Sigmoid colon (tissue), 4 donors: ENCODE data around the gene SOCS7.

Experiments used
- POLR2AphosphoS5 ChIP-seq, 4 donors: sonication (generic); formaldehyde crosslinking; IDR thresholded peaks; one replicate each; pipeline ENCODE4 v1.6.1; 2017; ENCODE audit warnings: antibody characterized with exemption in 4 of 4
- TF ChIP-seq, protein P1 (sequence below), 4 experiments: fragments of 450-650 bp in 3 of 4; fragments of 200-600 bp in 1 of 4; IDR thresholded peaks; one replicate each; pipeline ENCODE4 v1.5.1; 2016 to 2019; ENCODE audit warnings: antibody characterized with exemption in 4 of 4, mild to moderate bottlenecking in 3 of 4, moderate library complexity in 2 of 4

DNA sequence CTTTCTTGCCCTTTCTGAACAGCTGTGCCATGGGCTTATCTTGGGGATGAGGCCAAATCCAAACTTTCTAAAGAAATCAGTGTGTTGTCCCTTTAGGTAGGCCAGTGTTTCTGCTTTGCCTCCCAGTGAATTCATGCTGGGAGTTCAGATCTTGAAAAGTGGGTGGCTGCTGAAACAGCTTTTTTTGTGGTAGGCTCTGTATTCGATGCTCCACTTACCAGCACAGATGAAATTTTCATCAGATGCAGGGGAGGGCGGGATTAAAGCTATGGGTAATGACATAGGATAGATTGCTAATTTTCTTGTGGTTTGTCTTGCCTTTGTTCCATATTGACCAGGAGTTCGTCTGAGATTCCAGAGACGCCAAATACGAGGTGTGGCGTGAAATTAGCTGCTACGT is 2.8 kb downstream of the SOCS7 start:
- TF ChIP-seq, protein P1, sequence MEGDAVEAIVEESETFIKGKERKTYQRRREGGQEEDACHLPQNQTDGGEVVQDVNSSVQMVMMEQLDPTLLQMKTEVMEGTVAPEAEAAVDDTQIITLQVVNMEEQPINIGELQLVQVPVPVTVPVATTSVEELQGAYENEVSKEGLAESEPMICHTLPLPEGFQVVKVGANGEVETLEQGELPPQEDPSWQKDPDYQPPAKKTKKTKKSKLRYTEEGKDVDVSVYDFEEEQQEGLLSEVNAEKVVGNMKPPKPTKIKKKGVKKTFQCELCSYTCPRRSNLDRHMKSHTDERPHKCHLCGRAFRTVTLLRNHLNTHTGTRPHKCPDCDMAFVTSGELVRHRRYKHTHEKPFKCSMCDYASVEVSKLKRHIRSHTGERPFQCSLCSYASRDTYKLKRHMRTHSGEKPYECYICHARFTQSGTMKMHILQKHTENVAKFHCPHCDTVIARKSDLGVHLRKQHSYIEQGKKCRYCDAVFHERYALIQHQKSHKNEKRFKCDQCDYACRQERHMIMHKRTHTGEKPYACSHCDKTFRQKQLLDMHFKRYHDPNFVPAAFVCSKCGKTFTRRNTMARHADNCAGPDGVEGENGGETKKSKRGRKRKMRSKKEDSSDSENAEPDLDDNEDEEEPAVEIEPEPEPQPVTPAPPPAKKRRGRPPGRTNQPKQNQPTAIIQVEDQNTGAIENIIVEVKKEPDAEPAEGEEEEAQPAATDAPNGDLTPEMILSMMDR (IDR thresholded peaks at IDR 0.05) = no peak
- no peak for TF ChIP-seq POLR2AphosphoS5 (IDR thresholded peaks at IDR 0.05)
